ENCODE data around the gene SIVA1. TPM values are rescaled to one million over a fixed set of nuclear protein-coding genes. Genes with fewer than 3 reads are reported as not detected.

Gene SIVA1
- polyA plus RNA-seq, 1 of the 3 experiments (the other 2 are of a cell fraction): 137 TPM

- no peaks in the 10 kb centered on the region for H3K9me2 ChIP-seq
- H3F3A ChIP-seq (replicated peaks; ENCODE audit: insufficient read depth): peaks cover 22% of the 10 kb centered on the region
- H3K4me1 ChIP-seq (ENCODE audit: control insufficient read depth in 1 of 2, insufficient read depth in 2 of 2, low read depth in 1 of 2, low read length in 1 of 2): peaks cover 23 to 49% of the 10 kb centered on the region in 2 experiments; a peak in 3 of 4 replicates
- no peaks in the 10 kb centered on the region for H4K20me1 ChIP-seq (ENCODE audit: insufficient read depth)
- H3K27me3 ChIP-seq (ENCODE audit: insufficient read depth): no peaks in the 10 kb centered on the region
- H3K4me2 ChIP-seq: peak within 1 kb of the TSS; percentile 89
- DNase-seq: peak; percentile 89
- peak within 1 kb of the TSS; percentile 47; the same call in 1 of the 2 replicates for H3K9ac ChIP-seq
- no peaks in the 10 kb centered on the region for H3K36me3 ChIP-seq (replicated peaks in 1 of 2; ENCODE audit: control insufficient read depth in 1 of 2, insufficient read depth in 2 of 2, low read length in 1 of 2)
- 0% methylated on average over 1 of the region's 105 CpGs for WGBS (ENCODE audit: low lambda C conversion rate)
- POLR2A ChIA-PET: no interaction called here
- H3K79me2 ChIP-seq (ENCODE audit: insufficient read depth): no peaks in the 10 kb centered on the region
- H3K27ac ChIP-seq (ENCODE audit: low read depth in 2 of 2, low read length in 1 of 2): peak within 1 kb of the TSS in 1 of 2 experiments; percentile 39; a peak in 1 of 4 replicates
- no peaks in the 10 kb centered on the region for H3K9me3 ChIP-seq
- peak within 1 kb of the TSS; percentile 86 for H2AFZ ChIP-seq (ENCODE audit: low read depth)
- H3K4me3 ChIP-seq (ENCODE audit: low read depth in 2 of 2, low read length in 1 of 2): peak within 1 kb of the TSS; percentile 63 to 67
- no peak for TF ChIP-seq ZBTB33 (IDR thresholded peaks at IDR 0.05; ENCODE audit: borderline replicate concordance, low read depth)
- TF ChIP-seq NRF1 (IDR thresholded peaks at IDR 0.05; ENCODE audit: low read depth, low read length): peak; percentile 19; the same call in 1 of the 2 replicates
- CTCF ChIA-PET: interaction anchor here (0.8 to 5.2 kb wide), 9 partner anchors 10 to 133 kb away, joined by 3 to 26 read pairs (median 4); no protein-coding TSS in a partner anchor
Measured at GRCh38 chr14:104800771-104801519, 48.0 kb downstream of the SIVA1 start, which contains the start of gene ZBTB42. ZBTB42 (plus strand) TSS chr14:104801101; CDS start chr14:104801198, 97 bp downstream.

GRCh38 chr14:104801520-104802393, 48.8 kb downstream of the SIVA1 start:
- no peak for TF ChIP-seq NRF1 (IDR thresholded peaks at IDR 0.05; ENCODE audit: low read depth, low read length)
- TF ChIP-seq SMC3 (IDR thresholded peaks at IDR 0.05; ENCODE audit: low read depth, low read length): no peak
- TF ChIP-seq MAX (IDR thresholded peaks at IDR 0.05; ENCODE audit: low read depth): no peak
- TF ChIP-seq FOSL2 (IDR thresholded peaks at IDR 0.05; ENCODE audit: borderline replicate concordance, low read depth): no peak
- TF ChIP-seq CHD2 (IDR thresholded peaks at IDR 0.05; ENCODE audit: low read length, partially characterized antibody): no peak
- no peak for TF ChIP-seq EZH2phosphoT487 (IDR thresholded peaks at IDR 0.05; ENCODE audit: borderline replicate concordance, low read depth)
- TF ChIP-seq USF2 (IDR thresholded peaks at IDR 0.05; ENCODE audit: borderline replicate concordance, low read depth, low read length): no peak
- TF ChIP-seq PBX3 (IDR thresholded peaks at IDR 0.05): no peak
- no peak for TF ChIP-seq RFX5 (IDR thresholded peaks at IDR 0.05; ENCODE audit: low read length)
- no peak for TF ChIP-seq EP300 (IDR thresholded peaks at IDR 0.05; ENCODE audit: borderline replicate concordance in 1 of 2, low read depth in 1 of 2, low read length in 1 of 2)
- TF ChIP-seq TCF12 (IDR thresholded peaks at IDR 0.05): no peak
- no peak for TF ChIP-seq ZBTB33 (IDR thresholded peaks at IDR 0.05; ENCODE audit: borderline replicate concordance, low read depth)
- no peak for TF ChIP-seq SIN3A (IDR thresholded peaks at IDR 0.05; ENCODE audit: borderline replicate concordance, low read depth, low read length)
- TF ChIP-seq FOXM1 (IDR thresholded peaks at IDR 0.05; ENCODE audit: low read depth): no peak
- no peak for TF ChIP-seq NFIC (IDR thresholded peaks at IDR 0.05; ENCODE audit: borderline replicate concordance)
- WGBS (ENCODE audit: low lambda C conversion rate): 78% methylated on average over 22 of the region's 45 CpGs
- DNase-seq: peak; percentile 41
- H3K4me2 ChIP-seq: peak overlapping the region; percentile 89
- H3K79me2 ChIP-seq (ENCODE audit: insufficient read depth): no peaks in the 10 kb centered on the region
- ChIA-PET CTCF (interaction anchor here (1.2 to 5.2 kb wide), 4 partner anchors 24 to 132 kb away, joined by 3 to 26 read pairs (median 9); no protein-coding TSS in a partner anchor), POLR2A (no interaction called here)
- no peak overlapping the region for H2AFZ ChIP-seq (ENCODE audit: low read depth)
- peaks cover 23 to 44% of the 10 kb centered on the region in 2 experiments; a peak in 3 of 4 replicates for H3K4me1 ChIP-seq (ENCODE audit: control insufficient read depth in 1 of 2, insufficient read depth in 2 of 2, low read depth in 1 of 2, low read length in 1 of 2)
- H3K9ac ChIP-seq: no peak overlapping the region
- H3K36me3 ChIP-seq (replicated peaks in 1 of 2; ENCODE audit: control insufficient read depth in 1 of 2, insufficient read depth in 2 of 2, low read length in 1 of 2): no peaks in the 10 kb centered on the region
- peaks cover 22% of the 10 kb centered on the region for H3F3A ChIP-seq (replicated peaks; ENCODE audit: insufficient read depth)
- no peaks in the 10 kb centered on the region for H4K20me1 ChIP-seq (ENCODE audit: insufficient read depth)
- H3K9me2 ChIP-seq: no peaks in the 10 kb centered on the region
- H3K27ac ChIP-seq (ENCODE audit: low read depth in 2 of 2, low read length in 1 of 2): no peak overlapping the region
- no peaks in the 10 kb centered on the region for H3K27me3 ChIP-seq (ENCODE audit: insufficient read depth)
- no peaks in the 10 kb centered on the region for H3K9me3 ChIP-seq
- H3K4me3 ChIP-seq (ENCODE audit: low read depth in 2 of 2, low read length in 1 of 2): peak overlapping the region; percentile 63 to 67
